NCI-H526 (cell line): ENCODE measurements around the gene DGAT2L6.

Experiments used
- DNase-seq, 2 experiments: peaks; one replicate each; lab custom pipeline; 2025; lab: John Stamatoyannopoulos, UW

The DGAT2L6 gene, protein sequence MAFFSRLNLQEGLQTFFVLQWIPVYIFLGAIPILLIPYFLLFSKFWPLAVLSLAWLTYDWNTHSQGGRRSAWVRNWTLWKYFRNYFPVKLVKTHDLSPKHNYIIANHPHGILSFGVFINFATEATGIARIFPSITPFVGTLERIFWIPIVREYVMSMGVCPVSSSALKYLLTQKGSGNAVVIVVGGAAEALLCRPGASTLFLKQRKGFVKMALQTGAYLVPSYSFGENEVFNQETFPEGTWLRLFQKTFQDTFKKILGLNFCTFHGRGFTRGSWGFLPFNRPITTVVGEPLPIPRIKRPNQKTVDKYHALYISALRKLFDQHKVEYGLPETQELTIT

DNA sequence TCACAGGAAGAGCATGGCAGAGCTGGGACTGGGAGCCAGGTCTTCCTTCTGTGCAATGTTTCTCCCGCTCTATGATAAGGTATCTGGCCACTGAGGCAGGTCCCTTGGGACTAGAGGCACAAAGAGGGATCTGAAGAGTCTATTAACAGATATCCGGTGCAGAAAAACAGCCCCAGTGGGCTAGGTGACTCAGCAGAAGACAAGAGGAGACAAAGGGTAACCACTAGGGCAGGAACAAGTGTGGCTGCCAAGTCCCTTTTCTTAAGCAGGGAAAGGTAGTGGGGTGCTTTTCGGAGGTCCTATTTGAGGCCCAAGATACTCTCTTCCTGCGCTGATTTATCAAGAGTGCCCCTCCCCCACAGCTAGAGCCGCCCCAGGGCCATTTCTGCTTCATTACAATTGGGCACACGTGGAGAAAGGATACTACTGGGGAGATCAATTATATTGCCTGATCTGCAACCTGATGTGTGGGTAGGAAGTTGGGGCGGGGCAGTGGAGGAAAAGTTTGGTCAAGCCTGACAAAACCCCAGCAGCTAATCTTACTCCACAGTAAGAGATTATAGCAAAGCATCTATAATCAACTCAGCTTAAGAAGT, at the start of gene DGAT2L6:
TSS of gene DGAT2L6 (plus strand) at position 546 of the 596 bp plus-strand sequence. CDS start 100 bp downstream, outside the sequence.
- no peak for DNase-seq

- DNase-seq, result no peak
These were observed 49.2 kb upstream of the DGAT2L6 start for GRCh38 chrX:70128071-70128470.

DNA sequence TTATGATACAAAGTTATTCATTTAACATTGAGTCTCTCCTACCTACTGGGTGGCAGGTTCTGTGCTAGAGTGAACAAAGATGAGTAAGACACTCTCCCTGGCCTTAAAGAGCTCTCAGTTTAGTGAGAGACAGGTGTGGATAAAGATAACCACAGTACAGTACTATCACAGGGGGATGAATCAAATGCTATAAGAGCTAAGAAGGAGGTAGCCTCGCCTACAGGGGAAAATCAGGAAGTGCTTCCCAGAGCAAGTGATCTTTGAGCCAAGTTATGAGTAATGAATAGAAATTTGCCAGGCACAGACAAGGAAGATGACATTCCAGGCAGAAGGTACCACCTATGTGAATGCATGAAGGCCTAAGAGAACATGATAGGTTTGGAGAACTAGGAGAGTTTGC, 47.5 kb upstream of the DGAT2L6 start:
- no peak for DNase-seq

- no peak for DNase-seq
These were observed 45.1 kb upstream of the DGAT2L6 start for GRCh38 chrX:70132224-70132623.

- DNase-seq, result no peak
These were observed 44.4 kb upstream of the DGAT2L6 start for GRCh38 chrX:70132877-70133302.

GRCh38 chrX:70133303-70134115, 43.8 kb upstream of the DGAT2L6 start, which contains the start of gene IGBP1:
IGBP1 (plus strand) TSS chrX:70133447; CDS start chrX:70133948, 501 bp downstream.
- peak; percentile 89 to 90 for DNase-seq

- peak; percentile 34 to 66 for DNase-seq
These were observed 43.2 kb upstream of the DGAT2L6 start for GRCh38 chrX:70134116-70134477.

DNA sequence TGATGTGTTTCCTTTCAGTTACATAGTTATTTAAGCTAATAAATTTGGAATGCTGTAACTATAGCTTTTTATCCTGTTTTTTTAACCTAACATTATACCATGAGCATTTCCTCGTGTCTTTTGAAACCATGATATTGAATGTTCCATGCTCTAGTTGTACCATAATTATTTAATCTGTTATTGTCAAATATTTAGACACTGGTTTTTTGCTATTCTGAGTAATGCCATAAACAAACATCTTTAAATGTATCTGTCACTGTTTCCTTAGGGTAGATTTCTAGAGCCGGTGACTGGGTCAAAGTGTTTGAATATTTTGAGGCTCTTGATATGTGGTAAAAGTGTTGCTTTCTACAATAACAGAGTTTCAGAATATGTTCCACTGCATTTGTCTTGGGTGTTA, 38.7 kb upstream of the DGAT2L6 start:
- DNase-seq, result no peak

DNA sequence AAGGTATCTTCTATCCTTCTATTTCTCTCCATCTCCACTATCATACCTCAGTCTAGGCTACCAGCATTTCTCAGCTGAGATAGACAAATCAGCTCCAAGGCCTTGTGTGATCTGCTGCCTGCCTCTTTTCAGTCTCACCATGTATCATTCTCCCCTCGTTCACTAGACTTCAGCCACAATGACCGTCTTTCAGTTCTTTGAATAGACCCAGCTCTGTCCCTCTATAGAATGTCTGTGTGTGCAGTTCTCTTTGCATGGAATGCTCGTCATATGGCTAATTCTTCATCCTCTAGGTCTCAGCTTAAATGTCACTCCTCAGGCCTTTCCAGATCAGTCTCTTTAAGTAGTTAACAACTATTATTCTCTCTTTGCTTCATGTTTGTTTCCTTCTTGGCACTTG, 37.5 kb upstream of the DGAT2L6 start:
- DNase-seq, result no peak

GRCh38 chrX:70141373-70141772, 35.9 kb upstream of the DGAT2L6 start:
- DNase-seq, result no peak

DNA sequence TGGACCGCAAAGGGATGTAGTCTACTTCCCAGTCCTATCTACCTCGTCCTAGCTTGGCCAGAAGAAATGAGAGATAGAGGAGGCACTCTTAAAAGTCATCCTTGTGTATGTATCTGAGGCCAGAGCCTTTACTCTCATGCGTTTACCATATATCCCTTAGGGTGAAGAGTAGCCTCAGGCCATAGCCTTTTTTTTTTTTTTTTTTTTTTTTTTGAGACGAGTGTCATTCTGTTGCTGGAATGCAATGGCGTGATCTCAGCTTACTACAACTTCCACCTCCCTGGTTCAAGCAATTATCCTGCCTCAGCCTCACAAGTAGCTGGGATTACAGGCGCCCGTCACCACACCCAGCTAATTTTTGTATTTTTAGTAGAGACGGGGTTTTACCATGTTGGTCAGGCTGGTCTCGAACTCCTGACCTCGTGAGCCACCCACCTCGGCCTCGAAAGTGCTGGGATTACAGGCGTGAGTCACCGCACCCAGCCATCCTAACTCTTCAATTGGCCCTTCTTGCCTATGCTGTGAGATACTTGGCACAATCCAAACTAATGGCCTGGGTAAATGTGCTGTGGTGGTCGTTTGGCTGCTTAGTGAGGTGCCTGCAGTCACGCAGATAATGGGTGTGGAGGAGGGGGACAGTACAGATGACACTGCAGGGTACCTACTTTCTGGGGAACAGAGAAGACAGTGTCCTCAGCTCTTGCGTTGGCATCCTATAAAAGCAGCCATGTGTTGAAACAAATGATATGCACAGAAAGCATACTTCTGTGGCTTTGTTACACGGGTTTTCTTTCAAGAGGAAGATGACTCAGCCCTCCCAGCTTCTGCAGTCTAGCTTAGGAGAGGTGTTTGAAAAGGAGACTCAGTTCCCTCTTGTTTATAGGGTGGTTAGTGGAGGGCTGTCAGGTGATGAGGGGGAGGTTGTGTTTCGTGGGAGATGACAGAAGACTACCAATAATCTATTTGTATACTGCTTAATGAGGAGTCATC, 10.4 kb upstream of the DGAT2L6 start:
- no peak for DNase-seq

- DNase-seq, result no peak
These were observed 8.8 kb upstream of the DGAT2L6 start for GRCh38 chrX:70168238-70169188.

DNA sequence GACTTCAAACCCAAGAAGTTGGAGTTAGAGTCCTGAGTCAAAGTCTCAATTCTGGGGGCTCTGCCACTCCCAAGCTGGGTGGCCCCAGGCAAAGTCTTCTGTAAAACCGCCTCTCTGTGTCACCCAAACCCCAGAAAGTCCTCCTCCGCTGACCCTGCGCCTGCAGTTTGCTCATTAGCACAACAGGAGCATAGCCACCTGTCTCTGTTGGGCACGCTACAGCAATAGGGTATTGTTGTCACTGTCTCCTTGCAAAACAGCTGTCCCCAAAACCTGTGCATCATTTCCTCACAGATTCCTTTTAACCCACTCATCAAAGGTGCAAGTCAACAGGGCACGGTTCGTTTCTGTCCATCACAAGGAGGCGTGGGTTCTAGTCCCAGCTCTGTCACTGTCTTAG, 8.0 kb upstream of the DGAT2L6 start:
- DNase-seq, result no peak

DNA sequence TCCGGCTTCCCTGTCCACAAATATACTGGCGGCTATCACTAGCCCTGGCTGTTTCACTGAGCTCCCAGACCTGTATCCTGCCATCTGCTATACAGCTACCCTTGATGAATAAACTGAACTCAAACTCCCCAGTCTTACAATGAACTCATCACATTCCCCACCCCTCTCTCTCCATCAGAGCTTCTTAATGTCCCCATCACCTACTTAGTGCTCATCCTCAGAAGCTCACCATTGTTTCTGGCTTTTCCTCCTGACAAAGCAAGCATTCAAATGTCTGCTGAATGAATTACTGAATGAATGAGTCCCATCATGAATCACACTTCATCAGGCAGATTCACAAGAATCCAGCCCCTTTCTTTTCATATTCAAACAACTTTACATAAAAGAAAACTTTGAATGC, 5.7 kb upstream of the DGAT2L6 start:
- peak; percentile 34 to 47 for DNase-seq

DNA sequence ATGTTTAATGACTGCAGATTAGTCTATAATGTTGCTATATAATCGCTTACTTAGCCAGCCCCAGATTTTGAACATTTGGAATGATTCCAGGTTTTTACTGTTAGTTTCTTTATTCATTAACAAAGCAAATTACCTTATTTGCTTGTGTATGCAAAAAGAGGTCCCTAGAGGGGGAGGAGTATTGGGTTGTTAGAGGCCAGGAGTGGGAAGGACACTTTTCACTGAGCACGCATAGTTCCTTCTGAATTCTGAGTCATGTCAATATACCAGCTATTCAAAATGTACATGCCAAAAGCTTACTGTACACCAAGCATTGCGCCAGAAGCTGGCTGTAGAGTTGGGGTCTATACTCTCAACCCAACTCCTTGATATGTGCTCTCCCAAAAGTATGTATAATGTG, 5.1 kb upstream of the DGAT2L6 start:
- peak; percentile 51 to 72 for DNase-seq

DNA sequence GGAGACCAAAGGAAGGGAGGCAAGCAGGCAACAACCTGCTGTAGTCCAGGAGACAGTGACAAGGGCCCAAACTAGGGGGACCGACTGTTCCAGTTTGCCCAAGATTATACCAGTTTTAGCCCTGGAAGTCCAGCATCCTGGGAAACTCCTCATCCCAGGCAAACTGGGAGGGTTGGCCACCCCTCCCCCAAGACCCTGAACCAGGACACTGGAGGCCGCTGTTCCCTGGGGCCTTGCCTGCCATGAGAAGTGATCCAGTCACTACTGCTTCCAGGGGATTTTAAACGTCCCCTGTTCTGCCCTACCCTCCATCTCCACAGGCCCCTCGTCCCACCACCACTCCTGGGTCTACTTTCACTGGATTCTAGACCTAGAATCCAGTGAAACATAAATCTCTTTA, 4.3 kb upstream of the DGAT2L6 start:
- DNase-seq, result no peak

DNA sequence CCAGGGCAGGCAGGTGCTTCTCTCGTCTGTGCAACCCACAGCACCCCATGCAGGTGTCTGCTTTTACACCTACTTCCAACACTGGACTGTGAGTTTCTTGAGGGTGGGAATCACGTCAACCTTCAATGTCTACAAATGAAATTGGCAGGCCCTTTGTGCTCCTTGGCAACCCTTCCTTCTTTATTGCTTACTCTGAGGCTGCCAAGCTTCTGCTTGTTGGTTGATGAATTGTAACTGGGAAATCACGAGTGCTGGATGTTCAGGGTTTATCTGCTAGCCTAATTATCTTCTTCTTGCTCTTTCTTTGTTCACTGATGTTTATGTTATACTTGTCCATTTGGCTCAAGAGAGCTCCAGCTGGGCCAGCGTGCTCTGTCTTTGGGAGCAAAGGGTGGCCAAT, 2.5 kb upstream of the DGAT2L6 start:
- no peak for DNase-seq

DNA sequence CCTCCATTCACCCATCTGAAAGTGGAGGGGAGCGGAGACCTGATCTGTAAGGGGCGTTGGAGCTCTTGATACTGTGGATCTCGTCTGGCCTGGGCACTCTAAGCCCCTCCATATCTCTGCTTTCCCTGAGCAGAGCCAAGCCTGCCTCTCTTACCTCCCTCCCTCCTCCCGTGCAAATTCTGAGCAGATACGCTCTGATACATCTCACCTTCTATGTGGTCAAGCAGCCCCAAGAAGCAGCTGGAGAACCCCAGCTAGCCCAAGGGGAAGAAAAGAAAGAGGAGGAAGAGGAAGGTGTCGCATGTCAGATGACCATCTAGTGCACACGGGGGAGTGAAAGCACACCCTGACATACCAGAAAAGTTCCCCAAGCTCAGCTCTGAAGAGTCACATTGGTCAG, 1.9 kb upstream of the DGAT2L6 start:
- no peak for DNase-seq

- no peak for DNase-seq
These were observed 5.8 kb downstream of the DGAT2L6 start for GRCh38 chrX:70183091-70183490.

GRCh38 chrX:70190225-70190624, 12.9 kb downstream of the DGAT2L6 start:
- no peak for DNase-seq
